GM19025 (cell line): ENCODE measurements around the gene MRGPRD.
"Not testable (repeated sequence)": the region's sequence is repeated elsewhere in the genome, so short reads cannot be mapped to it uniquely, and the experiment has no call there.

Source experiments
- ATAC-seq: cut with Tn5 transposase; IDR thresholded peaks from one replicate; pipeline ENCODE4 v1.9.1; 2021; ENCODE audit warnings: mild to moderate bottlenecking, low read depth, moderate library complexity; ENCODE audit not compliant: unreplicated experiment

MRGPRD gene

GRCh38 chr11:68994894-68995285, 14.1 kb upstream of the MRGPRD start:
- ATAC-seq = no peak

- ATAC-seq = no peak
These were observed 13.5 kb upstream of the MRGPRD start for GRCh38 chr11:68994161-68994893.

- ATAC-seq = no peak
These were observed 12.8 kb upstream of the MRGPRD start for GRCh38 chr11:68993546-68993945.

- ATAC-seq = no peak
These were observed 12.0 kb upstream of the MRGPRD start for GRCh38 chr11:68992743-68993255.

- ATAC-seq = no peak
These were observed 10.4 kb upstream of the MRGPRD start for GRCh38 chr11:68990995-68991780.

- no peak for ATAC-seq
These were observed 9.3 kb upstream of the MRGPRD start for GRCh38 chr11:68989936-68990606.

GRCh38 chr11:68988491-68988890, 7.7 kb upstream of the MRGPRD start:
- no peak for ATAC-seq

- no peak for ATAC-seq
These were observed 6.4 kb upstream of the MRGPRD start for GRCh38 chr11:68987211-68987610.

- no peak for ATAC-seq
These were observed 3.0 kb upstream of the MRGPRD start for GRCh38 chr11:68983801-68984200.

GRCh38 chr11:68982134-68982533, 1.3 kb upstream of the MRGPRD start:
- ATAC-seq = no peak

- ATAC-seq = no peak
These were observed 633 bp downstream of the MRGPRD start for GRCh38 chr11:68979931-68980775.

GRCh38 chr11:68978931-68979594, 1.7 kb downstream of the MRGPRD start:
- ATAC-seq = no peak

GRCh38 chr11:68978626-68978930, 2.2 kb downstream of the MRGPRD start:
- ATAC-seq = no peak

- no peak for ATAC-seq
These were observed 2.8 kb downstream of the MRGPRD start for GRCh38 chr11:68977781-68978625.

- no peak for ATAC-seq
These were observed 4.2 kb downstream of the MRGPRD start for GRCh38 chr11:68976563-68976962.

- no peak for ATAC-seq
These were observed 4.7 kb downstream of the MRGPRD start for GRCh38 chr11:68976095-68976494.

- ATAC-seq = no peak
These were observed 6.2 kb downstream of the MRGPRD start for GRCh38 chr11:68974421-68975194.

- not testable (repeated sequence) for ATAC-seq
These were observed 7.1 kb downstream of the MRGPRD start for GRCh38 chr11:68973706-68974105.
